ENCODE measurements around the gene TTBK1. TPM values are rescaled to one million over a fixed set of nuclear protein-coding genes. Genes with fewer than 3 reads are reported as not detected.

Gene TTBK1
- total RNA-seq, 1 donor from 2014 or later, result 2.0 TPM

- H3K4me1 Mint-ChIP-seq (ENCODE audit: low read depth), result peaks cover under 1% of the 10 kb centered on the region
- intact Hi-C loops (cut with micrococcal nuclease), result no loop called here
- no peaks in the 10 kb centered on the region for H3K36me3 Mint-ChIP-seq (ENCODE audit: low read depth)
- H3K27ac Mint-ChIP-seq, result no peak overlapping the region
- H3K4me3 Mint-ChIP-seq, result no peak overlapping the region
- peaks cover 44% of the 10 kb centered on the region for H3K27me3 Mint-ChIP-seq (ENCODE audit: insufficient read depth)
- no peaks in the 10 kb centered on the region for H3K9me3 Mint-ChIP-seq
- DNase-seq (ENCODE audit: low spot score), result no peak
Observed at GRCh38 chr6:43283514-43283901, 40.2 kb downstream of the TTBK1 start.

GRCh38 chr6:43283905-43284304 is 40.6 kb downstream of the TTBK1 start:
- intact Hi-C loops (cut with micrococcal nuclease), result no loop called here

DNA sequence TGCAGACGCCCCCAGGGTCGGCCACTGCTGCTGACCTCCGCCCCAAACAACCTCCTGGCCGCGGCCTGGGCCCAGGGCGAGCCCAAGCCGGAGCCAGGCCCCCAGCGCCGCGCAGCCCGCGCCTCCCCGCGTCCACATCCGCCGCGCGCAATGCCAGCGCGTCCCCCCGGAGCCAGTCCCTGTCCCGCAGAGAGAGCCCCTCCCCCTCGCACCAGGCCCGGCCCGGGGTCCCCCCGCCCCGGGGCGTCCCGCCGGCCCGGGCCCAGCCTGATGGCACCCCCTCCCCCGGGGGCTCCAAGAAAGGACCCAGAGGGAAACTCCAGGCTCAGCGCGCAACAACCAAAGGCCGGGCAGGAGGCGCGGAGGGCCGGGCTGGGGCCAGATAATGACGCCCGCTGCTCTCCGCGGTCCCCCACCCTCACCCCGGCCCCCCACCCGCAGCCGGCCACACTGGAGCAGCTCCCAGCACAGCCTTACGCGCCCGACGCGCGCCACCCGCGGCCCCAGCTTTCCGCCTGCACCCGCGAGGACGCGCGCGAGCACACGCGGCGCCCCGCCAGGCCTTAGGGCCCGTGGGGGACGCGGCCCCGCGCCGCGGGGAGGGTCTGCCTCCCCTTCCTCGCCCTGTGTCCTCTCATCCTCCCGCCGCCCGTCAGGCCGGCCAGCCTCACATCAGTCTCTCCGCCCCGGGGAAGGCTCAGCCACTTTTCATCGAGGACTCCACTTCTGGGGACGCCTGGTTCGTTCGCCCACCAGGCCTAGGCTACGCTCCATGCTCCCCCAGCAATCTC is 41.9 kb downstream of the TTBK1 start:
- no peaks in the 10 kb centered on the region for H3K9me3 Mint-ChIP-seq
- no peak for DNase-seq (ENCODE audit: low spot score)
- no peaks in the 10 kb centered on the region for H3K36me3 Mint-ChIP-seq (ENCODE audit: low read depth)
- H3K27ac Mint-ChIP-seq, result no peak overlapping the region
- H3K4me1 Mint-ChIP-seq (ENCODE audit: low read depth), result no peaks in the 10 kb centered on the region
- H3K4me3 Mint-ChIP-seq, result no peak overlapping the region
- intact Hi-C loops (cut with micrococcal nuclease), result no loop called here
- peaks cover 42% of the 10 kb centered on the region for H3K27me3 Mint-ChIP-seq (ENCODE audit: insufficient read depth)

More at GRCh38 chr6:43283905-43284304, 40.6 kb downstream of the TTBK1 start:
- H3K9me3 Mint-ChIP-seq, result no peaks in the 10 kb centered on the region
- no peak for DNase-seq (ENCODE audit: low spot score)
- H3K27ac Mint-ChIP-seq, result no peak overlapping the region
- H3K4me3 Mint-ChIP-seq, result no peak overlapping the region
- no peaks in the 10 kb centered on the region for H3K36me3 Mint-ChIP-seq (ENCODE audit: low read depth)
- H3K27me3 Mint-ChIP-seq (ENCODE audit: insufficient read depth), result peaks cover 40% of the 10 kb centered on the region
- H3K4me1 Mint-ChIP-seq (ENCODE audit: low read depth), result no peaks in the 10 kb centered on the region

DNA sequence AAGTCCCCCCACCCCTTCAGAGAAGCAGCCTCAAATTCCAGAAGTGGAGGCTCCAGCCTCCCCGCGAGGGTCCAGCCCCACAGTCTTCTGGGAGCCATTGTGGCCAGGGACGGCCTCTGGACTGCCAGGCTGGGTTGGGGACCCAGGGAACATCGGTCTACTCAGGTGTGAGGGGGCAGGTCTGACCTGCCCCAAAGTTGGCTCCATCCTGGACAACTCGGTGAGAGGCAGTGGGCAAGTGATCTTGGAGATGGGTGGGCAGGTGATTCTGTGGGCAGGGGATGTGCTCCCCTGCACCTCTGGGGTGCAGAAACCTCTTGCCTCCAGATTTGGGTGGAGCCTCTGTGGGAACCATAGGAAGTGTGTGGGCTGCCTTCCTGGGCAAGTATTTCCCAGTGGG is 42.6 kb downstream of the TTBK1 start:
- H3K9me3 Mint-ChIP-seq, result no peaks in the 10 kb centered on the region
- peaks cover 40% of the 10 kb centered on the region for H3K27me3 Mint-ChIP-seq (ENCODE audit: insufficient read depth)
- DNase-seq (ENCODE audit: low spot score), result no peak
- no peaks in the 10 kb centered on the region for H3K36me3 Mint-ChIP-seq (ENCODE audit: low read depth)
- no peak overlapping the region for H3K27ac Mint-ChIP-seq
- intact Hi-C loops (cut with micrococcal nuclease), result no loop called here
- no peak overlapping the region for H3K4me3 Mint-ChIP-seq
- no peaks in the 10 kb centered on the region for H3K4me1 Mint-ChIP-seq (ENCODE audit: low read depth)

DNA sequence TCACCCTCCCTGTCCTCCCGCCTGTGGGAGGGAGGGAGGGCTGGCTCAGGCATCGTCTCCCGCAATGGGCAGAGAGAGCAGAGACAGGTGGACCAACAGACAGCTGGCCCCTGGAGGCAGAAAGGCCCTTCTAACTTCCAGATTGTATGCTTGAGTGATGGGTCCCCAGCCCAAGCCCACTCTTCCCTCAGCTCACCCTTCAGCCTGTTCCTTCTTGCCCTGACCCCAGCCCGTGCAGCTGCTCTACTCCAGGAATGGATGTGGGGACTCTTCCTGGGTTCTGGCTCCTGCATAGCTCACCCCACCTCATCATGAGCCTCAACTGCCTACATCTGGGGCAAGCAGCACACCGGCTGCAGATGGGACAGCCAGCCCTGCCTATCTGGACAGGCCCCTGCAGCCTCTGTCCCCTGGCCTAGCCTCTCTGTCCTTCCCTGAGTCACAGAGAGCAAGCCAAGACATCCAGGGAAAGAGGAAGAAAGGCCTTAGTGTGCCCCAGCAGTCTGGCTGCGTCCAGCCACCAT is 43.2 kb downstream of the TTBK1 start:
- intact Hi-C loops (cut with micrococcal nuclease), result no loop called here
- no peak for DNase-seq (ENCODE audit: low spot score)
- Mint-ChIP-seq H3K4me1 (ENCODE audit: low read depth) (no peaks in the 10 kb centered on the region), H3K27ac (no peak overlapping the region), H3K27me3 (ENCODE audit: insufficient read depth) (peaks cover 41% of the 10 kb centered on the region), H3K36me3 (ENCODE audit: low read depth) (no peaks in the 10 kb centered on the region), H3K4me3 (no peak overlapping the region), H3K9me3 (no peaks in the 10 kb centered on the region)

GRCh38 chr6:43286980-43287716 is 43.9 kb downstream of the TTBK1 start:
- no peak overlapping the region for H3K4me3 Mint-ChIP-seq
- intact Hi-C loops (cut with micrococcal nuclease), result no loop called here
- H3K4me1 Mint-ChIP-seq (ENCODE audit: low read depth), result no peaks in the 10 kb centered on the region
- no peak for DNase-seq (ENCODE audit: low spot score)
- H3K36me3 Mint-ChIP-seq (ENCODE audit: low read depth), result no peaks in the 10 kb centered on the region
- no peak overlapping the region for H3K27ac Mint-ChIP-seq
- no peaks in the 10 kb centered on the region for H3K9me3 Mint-ChIP-seq
- peaks cover 41% of the 10 kb centered on the region for H3K27me3 Mint-ChIP-seq (ENCODE audit: insufficient read depth)

GRCh38 chr6:43287717-43288679 is 44.7 kb downstream of the TTBK1 start:
- Mint-ChIP-seq H3K36me3 (ENCODE audit: low read depth) (no peaks in the 10 kb centered on the region), H3K4me1 (ENCODE audit: low read depth) (no peaks in the 10 kb centered on the region), H3K27me3 (ENCODE audit: insufficient read depth) (peaks cover 38% of the 10 kb centered on the region), H3K9me3 (no peaks in the 10 kb centered on the region), H3K27ac (no peak overlapping the region), H3K4me3 (no peak overlapping the region)
- intact Hi-C loops (cut with micrococcal nuclease), result no loop called here
- DNase-seq (ENCODE audit: low spot score), result no peak

DNA sequence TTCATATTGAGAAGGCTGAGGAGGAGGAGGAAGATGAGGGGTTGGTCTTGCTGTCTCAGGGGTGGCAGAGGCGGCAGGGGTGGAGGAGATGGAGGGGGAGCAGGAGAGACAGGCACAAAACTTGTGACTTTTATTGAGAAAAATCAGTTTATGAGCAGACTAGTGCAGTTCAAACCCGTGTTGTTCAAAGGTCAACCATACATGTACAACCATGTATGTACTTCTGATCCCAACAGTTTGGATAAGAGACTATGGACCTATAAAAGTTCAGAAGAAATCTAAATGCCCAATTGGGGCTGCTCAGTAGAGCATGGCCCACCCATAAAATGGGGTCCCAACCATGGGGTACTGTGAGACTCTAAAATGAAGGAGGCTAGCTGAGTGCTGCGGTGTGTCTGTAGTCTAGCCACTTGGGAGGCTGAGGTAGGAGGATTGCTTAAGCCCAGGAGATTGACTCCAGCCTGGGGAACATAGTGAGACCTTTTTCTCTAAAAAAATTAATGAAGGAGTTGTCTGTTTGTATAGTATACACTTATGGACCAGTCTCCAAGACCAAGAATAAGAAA is 47.1 kb downstream of the TTBK1 start:
- Mint-ChIP-seq H3K36me3 (ENCODE audit: low read depth) (no peaks in the 10 kb centered on the region), H3K27me3 (ENCODE audit: insufficient read depth) (peaks cover 32% of the 10 kb centered on the region), H3K4me1 (ENCODE audit: low read depth) (no peaks in the 10 kb centered on the region), H3K4me3 (no peak overlapping the region), H3K27ac (no peak overlapping the region), H3K9me3 (no peaks in the 10 kb centered on the region)
- no peak for DNase-seq (ENCODE audit: low spot score)
- intact Hi-C loops (cut with micrococcal nuclease), result no loop called here

GRCh38 chr6:43290905-43291355 is 47.6 kb downstream of the TTBK1 start:
- Mint-ChIP-seq H3K9me3 (no peaks in the 10 kb centered on the region), H3K36me3 (ENCODE audit: low read depth) (no peaks in the 10 kb centered on the region), H3K27ac (no peak overlapping the region), H3K4me1 (ENCODE audit: low read depth) (no peaks in the 10 kb centered on the region), H3K27me3 (ENCODE audit: insufficient read depth) (peaks cover 26% of the 10 kb centered on the region), H3K4me3 (no peak overlapping the region)
- intact Hi-C loops (cut with micrococcal nuclease), result no loop called here
- DNase-seq (ENCODE audit: low spot score), result no peak

GRCh38 chr6:43291708-43292107 is 48.4 kb downstream of the TTBK1 start:
- Mint-ChIP-seq H3K9me3 (no peaks in the 10 kb centered on the region), H3K36me3 (ENCODE audit: low read depth) (no peaks in the 10 kb centered on the region), H3K27ac (no peak overlapping the region), H3K4me3 (no peak overlapping the region), H3K27me3 (ENCODE audit: insufficient read depth) (peaks cover 21% of the 10 kb centered on the region), H3K4me1 (ENCODE audit: low read depth) (no peaks in the 10 kb centered on the region)
- intact Hi-C loops (cut with micrococcal nuclease), result no loop called here
- no peak for DNase-seq (ENCODE audit: low spot score)

GRCh38 chr6:43292341-43292740 is 49.1 kb downstream of the TTBK1 start:
- Mint-ChIP-seq H3K4me1 (ENCODE audit: low read depth) (no peaks in the 10 kb centered on the region), H3K4me3 (no peak overlapping the region), H3K27me3 (ENCODE audit: insufficient read depth) (peaks cover 18% of the 10 kb centered on the region), H3K36me3 (ENCODE audit: low read depth) (no peaks in the 10 kb centered on the region), H3K27ac (no peak overlapping the region), H3K9me3 (no peaks in the 10 kb centered on the region)
- intact Hi-C loops (cut with micrococcal nuclease), result no loop called here
- DNase-seq (ENCODE audit: low spot score), result no peak

- Mint-ChIP-seq H3K27me3 (ENCODE audit: insufficient read depth) (peaks cover 18% of the 10 kb centered on the region), H3K9me3 (no peaks in the 10 kb centered on the region), H3K4me3 (no peak overlapping the region), H3K27ac (no peak overlapping the region), H3K36me3 (ENCODE audit: low read depth) (no peaks in the 10 kb centered on the region), H3K4me1 (ENCODE audit: low read depth) (no peaks in the 10 kb centered on the region)
- intact Hi-C loops (cut with micrococcal nuclease), result no loop called here
- DNase-seq (ENCODE audit: low spot score), result no peak
Observed at GRCh38 chr6:43292763-43293318, 49.6 kb downstream of the TTBK1 start.

Data from activated T-helper 1 cell treated with anti-CD3 and anti-CD28 coated beads, Interleukin-12 subunit alpha, Interleukin-12 subunit beta, Interleukin-2, Interleukin-4 antibody, amounts not matched to agents 30 ng/mL and 10 ng/mL and 1 ng/mL, durations not matched to agents 14 hours and 24 hours and 36 hours (primary cell).